GM18951 (cell line): Measurements from ENCODE around the gene CPLX1.
"Not testable (repeated sequence)": the region's sequence is repeated elsewhere in the genome, so short reads cannot be mapped to it uniquely, and the experiment has no call there.

ENCODE experiments used
- POLR2A ChIP-seq: IDR thresholded peaks from 4 replicates; pipeline ENCODE4 v1.6.1; 2011; ENCODE audit warnings: mild to moderate bottlenecking; ENCODE audit not compliant: insufficient read length, insufficient read depth; ENCODE audit errors: extremely low read depth
- in situ Hi-C: fragments of 300-500 bp; cut with MboI; formaldehyde crosslinking; loops from one replicate; pipeline ENCODE4 v1.12.0; 2022; ENCODE audit warnings: low sequenced_read_pairs, mixed read lengths, inconsistent platforms; ENCODE audit not compliant: unreplicated experiment

CPLX1 gene

DNA sequence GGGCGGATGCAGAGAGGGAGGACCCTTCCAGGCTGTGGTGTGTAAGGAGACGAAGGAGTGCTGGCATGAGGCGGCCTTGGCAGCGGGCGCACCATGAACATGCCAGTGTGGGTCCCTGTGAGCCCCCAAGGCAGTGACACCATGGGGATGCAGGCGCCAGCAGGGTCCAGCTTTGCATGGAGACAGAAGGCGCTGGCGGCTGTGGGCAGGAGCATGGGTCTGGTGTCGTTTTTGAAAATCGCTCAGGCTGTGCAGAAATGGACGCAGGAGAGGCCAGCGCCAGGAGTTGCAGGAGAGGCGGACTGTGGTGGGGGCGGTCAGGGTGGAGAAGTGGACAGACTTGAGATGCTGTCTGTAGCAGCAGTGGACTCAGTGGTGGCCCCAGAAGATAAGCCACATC, 64.2 kb downstream of the CPLX1 start:
- in situ Hi-C loops, result no loop called here
- TF ChIP-seq POLR2A, result no peak

DNA sequence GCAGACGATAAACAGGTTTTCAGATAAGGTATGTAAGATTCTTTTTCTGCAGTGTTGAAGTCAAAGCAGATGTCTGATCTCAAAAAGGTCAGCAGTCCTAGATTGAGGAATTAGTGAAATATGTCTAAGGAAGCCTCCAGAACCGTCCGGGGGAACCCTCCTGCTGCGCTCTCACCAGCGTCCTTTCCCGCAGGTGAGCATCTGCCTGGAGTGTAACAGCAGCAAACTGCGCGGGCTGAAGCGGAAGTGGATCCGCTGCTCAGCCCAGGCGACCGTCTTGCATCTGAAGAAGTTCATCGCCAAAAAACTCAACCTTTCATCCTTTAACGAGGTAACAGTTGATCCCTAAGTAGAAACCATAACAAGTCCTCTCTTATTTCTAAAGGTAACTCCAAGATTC, 64.8 kb downstream of the CPLX1 start:
- no peak for TF ChIP-seq POLR2A
- in situ Hi-C loops, result no loop called here

DNA sequence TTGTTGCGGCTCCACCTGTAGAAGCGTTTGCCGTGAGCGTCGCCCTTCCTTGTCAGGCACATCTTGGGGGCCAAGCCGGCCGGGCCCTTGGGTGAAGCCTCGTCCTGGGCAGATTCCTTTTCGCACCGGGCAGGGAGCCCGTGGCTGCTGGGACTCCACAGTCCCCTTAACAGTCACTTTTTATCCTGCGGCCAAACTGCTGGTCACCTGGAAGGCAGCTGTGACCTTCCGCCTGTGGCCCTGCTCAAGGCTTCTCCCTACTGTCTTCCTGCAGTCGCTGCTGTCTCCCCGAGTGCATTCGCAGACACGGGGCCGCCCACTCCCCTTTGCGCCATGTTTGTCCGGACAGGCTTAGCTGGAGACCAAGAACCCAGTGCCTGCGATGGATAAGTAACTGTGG, 65.3 kb downstream of the CPLX1 start:
- in situ Hi-C loops, result no loop called here
- TF ChIP-seq POLR2A, result no peak

DNA sequence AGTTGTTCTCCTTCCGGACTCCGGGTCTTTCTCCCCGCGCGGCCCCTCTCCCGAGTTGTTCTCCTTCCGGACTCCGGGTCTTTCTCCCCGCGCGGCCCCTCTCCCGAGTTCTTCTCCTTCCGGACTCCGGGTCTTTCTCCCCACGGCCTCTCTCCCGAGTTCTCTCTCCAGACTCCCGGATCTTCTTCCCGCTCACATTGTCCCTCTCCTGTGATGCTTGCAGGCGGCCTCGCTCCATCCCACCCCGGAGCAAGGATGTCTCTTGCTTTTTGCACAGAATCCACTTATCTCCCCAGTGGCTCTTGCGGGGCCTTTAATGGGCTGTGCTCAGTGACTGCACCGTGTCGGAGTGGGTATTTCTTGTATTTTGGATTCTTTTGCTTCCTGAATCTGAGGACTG, 66.1 kb downstream of the CPLX1 start:
- in situ Hi-C loops, result not testable (repeated sequence)

DNA sequence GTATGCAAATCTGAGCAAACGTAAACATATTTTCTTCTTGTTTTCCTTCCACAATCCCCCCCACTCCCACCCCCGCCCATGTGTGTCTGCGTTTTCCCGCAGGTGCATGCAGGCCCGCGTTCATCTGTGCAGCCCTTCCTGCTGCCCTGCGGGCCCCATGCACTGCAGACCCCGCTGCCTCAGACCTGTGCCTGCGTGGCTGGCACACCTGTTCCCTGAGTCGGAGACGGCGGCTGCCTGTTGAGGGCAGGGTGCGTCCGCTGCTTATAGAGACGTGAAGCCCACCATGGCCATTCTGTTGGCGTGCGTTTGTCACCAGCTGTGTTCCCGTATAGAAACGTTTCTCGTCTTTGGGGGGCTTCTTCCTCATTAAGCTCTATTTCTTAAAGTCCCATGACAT, 68.8 kb downstream of the CPLX1 start:
- in situ Hi-C loops, result no loop called here
- TF ChIP-seq POLR2A, result no peak

DNA sequence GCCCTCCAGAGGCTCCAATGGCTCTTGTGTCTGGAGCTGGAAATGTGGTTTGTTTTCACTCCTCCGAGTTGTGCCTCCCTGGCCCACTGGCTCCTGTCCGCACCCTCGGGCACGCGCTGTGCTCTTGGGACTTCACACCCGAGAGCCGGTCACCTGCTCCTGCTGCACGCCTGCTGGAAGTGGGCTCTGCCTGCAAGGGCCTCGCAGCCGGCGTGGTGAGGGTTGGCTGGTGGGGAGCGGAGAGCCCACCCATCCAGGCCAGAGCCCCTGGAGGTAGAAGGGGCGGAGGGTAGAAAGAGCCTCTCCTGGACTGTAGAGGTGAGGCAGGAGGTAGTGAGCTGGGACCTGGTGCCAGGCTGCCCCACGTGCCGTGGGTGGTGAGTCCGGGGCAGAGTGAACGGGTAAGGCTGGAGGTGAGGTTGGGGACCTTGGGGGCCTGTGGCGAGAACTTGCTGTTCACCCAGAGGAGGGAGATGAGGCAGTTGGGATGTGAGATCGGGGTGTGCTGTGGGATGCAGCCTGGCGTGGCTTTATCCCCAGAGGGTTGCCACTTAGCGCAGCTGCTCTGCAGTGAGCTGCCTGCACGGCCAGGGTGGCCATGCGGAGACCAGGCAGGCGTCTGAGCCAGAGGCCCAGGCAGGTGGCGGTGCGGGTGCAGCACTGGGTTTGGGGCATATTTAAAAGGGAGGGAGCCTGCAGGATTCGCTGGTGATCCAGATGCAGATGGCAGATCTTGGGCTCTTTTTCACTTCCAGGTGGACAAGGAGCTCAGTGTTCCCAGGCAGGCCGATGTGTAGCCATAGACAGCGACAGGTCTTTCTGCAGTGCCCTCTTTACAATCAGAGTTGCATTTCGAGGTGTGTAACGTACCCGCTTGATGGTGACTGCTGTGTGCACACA, 71.5 kb downstream of the CPLX1 start:
- in situ Hi-C loops, result no loop called here
- TF ChIP-seq POLR2A, result no peak

DNA sequence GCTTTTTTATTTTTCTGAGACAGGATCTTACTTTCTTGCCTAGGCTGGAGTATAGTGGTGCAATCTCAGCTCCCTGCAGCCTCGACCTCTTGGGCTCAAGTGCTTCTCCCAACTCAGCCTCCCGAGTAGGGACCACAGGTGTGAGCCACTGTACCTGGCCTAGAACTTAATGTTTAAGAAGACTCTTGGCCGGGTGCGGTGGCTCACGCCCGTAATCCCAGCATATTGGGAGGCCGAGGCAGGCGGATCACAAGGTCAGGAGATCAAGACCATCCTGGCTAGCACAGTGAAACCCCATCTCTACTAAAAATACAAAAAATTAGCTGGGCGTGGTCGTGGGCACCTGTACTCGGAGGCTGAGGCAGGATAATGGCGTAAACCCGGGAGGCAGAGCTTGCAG, 72.7 kb downstream of the CPLX1 start:
- in situ Hi-C loops, result not testable (repeated sequence)

DNA sequence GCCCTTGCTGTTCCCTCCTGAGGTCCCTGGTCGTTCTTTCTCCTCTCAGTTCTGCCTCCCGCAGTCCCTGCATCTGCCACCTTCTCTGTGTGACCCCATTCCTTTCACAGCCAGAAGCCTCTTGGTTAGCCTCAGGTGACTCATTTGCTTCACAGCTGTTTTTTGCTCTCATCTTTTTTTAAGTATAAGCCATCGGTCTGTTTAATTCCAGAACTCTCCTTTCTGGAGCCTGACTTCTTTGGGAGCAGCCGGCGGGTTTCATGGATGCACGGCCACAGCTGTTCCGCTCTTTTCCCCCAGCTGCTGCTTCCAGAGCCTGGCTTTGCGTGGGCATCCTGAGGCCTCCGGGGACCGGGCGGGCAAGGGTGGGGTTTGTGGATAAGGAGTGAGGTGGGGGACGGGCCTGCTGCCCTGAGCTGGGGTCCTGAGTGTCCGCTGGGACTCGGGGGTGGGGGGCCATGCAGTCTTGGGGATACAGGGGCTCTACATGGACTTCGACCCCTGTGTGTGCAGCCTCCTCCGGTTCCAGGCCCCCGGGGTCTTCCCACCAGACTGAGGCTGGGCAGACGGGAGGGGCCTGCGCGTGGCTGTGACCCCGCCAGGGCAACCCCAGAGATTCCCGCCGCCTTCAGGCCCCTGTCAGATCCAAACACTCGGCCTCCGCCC, 73.6 kb downstream of the CPLX1 start:
- in situ Hi-C loops, result no loop called here
- TF ChIP-seq POLR2A, result no peak

DNA sequence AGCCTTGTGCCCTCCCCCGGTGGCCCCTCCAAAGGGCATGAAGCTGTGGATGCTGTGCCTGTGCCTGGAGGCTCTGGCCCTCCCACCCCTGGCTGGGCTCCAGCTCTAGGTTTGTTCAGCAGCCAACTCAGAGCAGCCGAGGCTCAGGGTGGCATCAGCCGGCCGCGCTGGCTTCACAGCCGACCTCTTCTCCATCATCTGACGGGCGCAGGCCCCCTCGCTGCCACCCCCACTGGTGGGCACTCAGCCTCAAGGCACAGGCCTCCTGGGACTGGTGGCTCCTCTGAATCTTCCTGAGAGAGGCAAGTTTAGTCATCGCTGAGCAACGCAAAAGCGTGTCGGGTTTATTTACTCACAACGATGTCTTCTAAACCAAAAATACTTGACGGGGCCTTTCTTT, 74.3 kb downstream of the CPLX1 start:
- in situ Hi-C loops, result no loop called here
- TF ChIP-seq POLR2A, result no peak

DNA sequence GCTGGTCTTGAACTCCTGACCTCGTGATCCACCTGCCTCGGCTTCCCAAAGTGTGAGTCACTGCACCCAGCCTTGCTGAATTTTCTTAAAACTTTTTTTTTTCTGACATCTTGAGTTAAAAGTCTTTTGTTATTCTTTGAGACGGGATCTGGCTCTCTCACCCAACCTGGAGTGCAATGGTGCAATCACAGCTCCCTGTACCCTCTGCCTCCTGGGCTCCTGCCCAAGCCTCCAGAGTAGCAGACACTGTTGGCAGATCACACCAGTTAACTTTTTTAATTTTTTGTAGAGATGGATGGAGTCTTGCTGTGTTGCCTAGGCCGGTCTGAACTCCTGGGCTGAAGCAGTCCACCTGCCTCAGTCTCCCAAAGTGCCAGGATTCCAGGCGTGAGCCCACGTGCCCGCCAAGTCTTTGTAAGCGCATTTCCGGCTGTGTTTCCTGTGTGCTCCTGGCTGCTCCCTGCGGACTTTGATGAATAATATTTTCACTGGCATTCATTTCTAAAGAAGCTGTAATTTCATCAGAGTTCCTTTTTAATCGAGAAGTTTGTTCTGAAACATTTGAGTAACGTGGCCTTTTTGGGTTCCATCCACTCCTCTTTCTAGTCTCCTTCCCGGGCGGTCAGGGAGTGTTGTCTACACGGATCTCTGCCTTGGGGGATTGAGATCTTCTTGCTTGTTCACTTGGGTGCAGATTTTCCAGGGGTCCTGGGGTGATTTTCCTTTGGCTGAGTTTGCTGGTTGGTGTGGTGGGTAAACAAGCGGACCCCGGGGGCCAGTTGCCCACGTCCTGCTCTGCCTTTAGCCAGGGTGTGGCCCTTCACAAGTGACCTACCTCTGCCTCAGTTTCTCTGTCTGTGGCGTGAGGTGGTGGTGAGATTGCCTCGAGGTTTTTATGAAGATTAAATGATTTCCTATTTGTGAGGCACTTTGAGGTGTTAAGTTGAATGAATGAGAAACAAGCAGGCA, 75.9 kb downstream of the CPLX1 start:
- TF ChIP-seq POLR2A, result no peak
- in situ Hi-C loops, result no loop called here

DNA sequence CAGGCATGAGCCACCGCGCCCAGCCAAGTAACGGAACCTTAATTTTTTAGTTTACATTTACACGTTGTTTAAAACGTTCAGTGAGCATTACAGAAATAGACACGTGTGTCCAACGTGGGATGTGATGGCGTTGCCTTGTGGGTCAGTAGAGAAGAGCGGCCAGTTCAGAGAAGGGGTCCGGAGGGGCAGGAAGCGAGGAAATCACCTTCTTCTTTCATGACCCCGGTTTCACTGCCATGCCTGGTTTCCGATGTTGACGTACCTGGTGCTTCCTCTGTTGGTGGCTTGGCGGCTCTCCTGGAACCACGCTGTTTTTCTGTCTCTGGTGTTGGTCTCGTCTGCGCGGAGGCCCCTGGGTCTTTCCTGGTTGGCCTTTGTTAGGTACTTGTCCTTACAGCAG, 77.5 kb downstream of the CPLX1 start:
- in situ Hi-C loops, result no loop called here

DNA sequence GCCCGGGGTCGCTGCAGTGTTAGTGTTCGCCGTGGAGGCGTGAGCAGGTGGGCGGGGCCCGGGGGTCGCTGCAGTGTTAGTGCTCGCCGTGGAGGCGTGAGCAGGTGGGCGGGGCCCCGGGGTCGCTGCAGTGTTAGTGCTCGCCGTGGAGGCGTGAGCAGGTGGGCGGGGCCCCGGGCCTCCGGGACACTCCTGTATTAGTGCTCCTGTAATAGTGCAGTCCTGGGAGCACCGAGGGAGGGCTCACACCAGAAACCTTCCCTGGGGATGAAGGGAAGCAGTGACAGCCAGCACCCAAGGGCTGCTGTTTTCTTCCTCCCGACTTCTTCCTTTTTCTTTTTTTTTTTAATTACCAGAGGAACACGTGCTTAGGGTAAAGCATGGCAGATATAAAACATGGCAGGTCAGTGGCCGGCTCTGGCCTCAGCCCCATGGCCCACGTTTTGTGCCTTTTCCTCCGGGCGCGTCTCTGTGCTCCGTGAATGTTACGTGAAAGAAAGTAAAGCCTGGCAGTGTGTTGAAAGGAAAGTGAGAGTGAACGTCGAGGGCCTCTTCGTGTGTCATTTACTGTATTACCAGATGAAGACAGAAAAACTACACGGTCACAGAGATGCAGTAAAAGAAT, 78.3 kb downstream of the CPLX1 start:
- in situ Hi-C loops, result no loop called here
- TF ChIP-seq POLR2A, result no peak

More for the DNA sequence above, 77.5 kb downstream of the CPLX1 start:
- no peak for TF ChIP-seq POLR2A
